ENCODE data around the gene KNCN.

- no peak for TF ChIP-seq POLR2A (IDR thresholded peaks at IDR 0.05)
- TF ChIP-seq, protein P1, sequence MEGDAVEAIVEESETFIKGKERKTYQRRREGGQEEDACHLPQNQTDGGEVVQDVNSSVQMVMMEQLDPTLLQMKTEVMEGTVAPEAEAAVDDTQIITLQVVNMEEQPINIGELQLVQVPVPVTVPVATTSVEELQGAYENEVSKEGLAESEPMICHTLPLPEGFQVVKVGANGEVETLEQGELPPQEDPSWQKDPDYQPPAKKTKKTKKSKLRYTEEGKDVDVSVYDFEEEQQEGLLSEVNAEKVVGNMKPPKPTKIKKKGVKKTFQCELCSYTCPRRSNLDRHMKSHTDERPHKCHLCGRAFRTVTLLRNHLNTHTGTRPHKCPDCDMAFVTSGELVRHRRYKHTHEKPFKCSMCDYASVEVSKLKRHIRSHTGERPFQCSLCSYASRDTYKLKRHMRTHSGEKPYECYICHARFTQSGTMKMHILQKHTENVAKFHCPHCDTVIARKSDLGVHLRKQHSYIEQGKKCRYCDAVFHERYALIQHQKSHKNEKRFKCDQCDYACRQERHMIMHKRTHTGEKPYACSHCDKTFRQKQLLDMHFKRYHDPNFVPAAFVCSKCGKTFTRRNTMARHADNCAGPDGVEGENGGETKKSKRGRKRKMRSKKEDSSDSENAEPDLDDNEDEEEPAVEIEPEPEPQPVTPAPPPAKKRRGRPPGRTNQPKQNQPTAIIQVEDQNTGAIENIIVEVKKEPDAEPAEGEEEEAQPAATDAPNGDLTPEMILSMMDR (IDR thresholded peaks at IDR 0.05 in 4 of 5, conservative IDR thresholded peaks at IDR 0.05 in 1 of 5): no peak
Observed at GRCh38 chr1:46575778-46576177, 24.3 kb upstream of the KNCN start.

Data from gastrocnemius medialis (tissue), 4 donors.